ENCODE results near the gene ESPN.

Gene ESPN

DNA sequence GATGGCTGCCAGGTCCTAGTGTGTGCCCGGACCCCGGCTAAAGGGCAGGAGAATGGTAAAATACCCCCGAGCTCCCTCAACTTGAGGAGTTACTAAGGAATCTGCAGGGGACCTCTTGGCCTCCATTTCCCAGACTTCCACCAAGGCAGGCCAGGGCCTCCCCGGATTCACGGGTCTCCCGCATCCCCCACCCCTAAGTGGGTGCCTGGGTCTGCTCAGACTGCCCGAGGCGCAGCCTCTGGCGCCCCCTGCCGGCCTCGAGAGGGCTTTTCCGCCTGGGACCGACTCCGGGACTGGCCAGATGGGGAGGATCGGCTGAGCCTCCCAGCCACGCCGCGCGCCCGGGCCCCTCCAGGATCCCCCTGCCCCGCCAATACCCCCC lies 65.2 kb downstream of the ESPN start (continued):
- TF ChIP-seq, protein P1, sequence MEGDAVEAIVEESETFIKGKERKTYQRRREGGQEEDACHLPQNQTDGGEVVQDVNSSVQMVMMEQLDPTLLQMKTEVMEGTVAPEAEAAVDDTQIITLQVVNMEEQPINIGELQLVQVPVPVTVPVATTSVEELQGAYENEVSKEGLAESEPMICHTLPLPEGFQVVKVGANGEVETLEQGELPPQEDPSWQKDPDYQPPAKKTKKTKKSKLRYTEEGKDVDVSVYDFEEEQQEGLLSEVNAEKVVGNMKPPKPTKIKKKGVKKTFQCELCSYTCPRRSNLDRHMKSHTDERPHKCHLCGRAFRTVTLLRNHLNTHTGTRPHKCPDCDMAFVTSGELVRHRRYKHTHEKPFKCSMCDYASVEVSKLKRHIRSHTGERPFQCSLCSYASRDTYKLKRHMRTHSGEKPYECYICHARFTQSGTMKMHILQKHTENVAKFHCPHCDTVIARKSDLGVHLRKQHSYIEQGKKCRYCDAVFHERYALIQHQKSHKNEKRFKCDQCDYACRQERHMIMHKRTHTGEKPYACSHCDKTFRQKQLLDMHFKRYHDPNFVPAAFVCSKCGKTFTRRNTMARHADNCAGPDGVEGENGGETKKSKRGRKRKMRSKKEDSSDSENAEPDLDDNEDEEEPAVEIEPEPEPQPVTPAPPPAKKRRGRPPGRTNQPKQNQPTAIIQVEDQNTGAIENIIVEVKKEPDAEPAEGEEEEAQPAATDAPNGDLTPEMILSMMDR (tag by site-specific recombination; IDR thresholded peaks at IDR 0.05), result peak; percentile 89
- TF ChIP-seq ZSCAN23 (tag by site-specific recombination; IDR thresholded peaks at IDR 0.05), result no peak
- TF ChIP-seq SCRT1 (tag by site-specific recombination; IDR thresholded peaks at IDR 0.05; ENCODE audit: borderline replicate concordance), result no peak
- TF ChIP-seq ZBTB17 (tag by site-specific recombination; IDR thresholded peaks at IDR 0.05), result 0 out of 2 replicates have a peak, but pooled peaks have one; percentile 7
- 0 out of 2 replicates have a peak, but pooled peaks have one; percentile 21 for TF ChIP-seq WT1 (tag by site-specific recombination; IDR thresholded peaks at IDR 0.05)
- TF ChIP-seq, protein P2, sequence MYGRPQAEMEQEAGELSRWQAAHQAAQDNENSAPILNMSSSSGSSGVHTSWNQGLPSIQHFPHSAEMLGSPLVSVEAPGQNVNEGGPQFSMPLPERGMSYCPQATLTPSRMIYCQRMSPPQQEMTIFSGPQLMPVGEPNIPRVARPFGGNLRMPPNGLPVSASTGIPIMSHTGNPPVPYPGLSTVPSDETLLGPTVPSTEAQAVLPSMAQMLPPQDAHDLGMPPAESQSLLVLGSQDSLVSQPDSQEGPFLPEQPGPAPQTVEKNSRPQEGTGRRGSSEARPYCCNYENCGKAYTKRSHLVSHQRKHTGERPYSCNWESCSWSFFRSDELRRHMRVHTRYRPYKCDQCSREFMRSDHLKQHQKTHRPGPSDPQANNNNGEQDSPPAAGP (tag by site-specific recombination; IDR thresholded peaks at IDR 0.05), result no peak
- TF ChIP-seq ZNF521 (tag by site-specific recombination; IDR thresholded peaks at IDR 0.05), result no peak
- TF ChIP-seq ZBTB48 (tag by site-specific recombination; IDR thresholded peaks at IDR 0.05), result peak; percentile 55; the same call in 1 of the 2 replicates
- no peak for TF ChIP-seq SP7 (tag by site-specific recombination; IDR thresholded peaks at IDR 0.05)
- TF ChIP-seq ZNF660 (tag by site-specific recombination; IDR thresholded peaks at IDR 0.05), result 0 out of 2 replicates have a peak, but pooled peaks have one; percentile 17

- H3K27ac ChIP-seq (ENCODE audit: extremely low read depth, low read depth, low read length), result peak overlapping the region; percentile 67; the same call in 1 of the 2 replicates
- peak overlapping the region; percentile 72 for H3K4me3 ChIP-seq (ENCODE audit: low read depth, low read length)
- peaks cover 0 to 3% of the 10 kb centered on the region in 2 experiments; a peak in 1 of 3 replicates for H3K36me3 ChIP-seq (ENCODE audit: control insufficient read depth in 2 of 2, insufficient read depth in 1 of 2, low read length in 2 of 2)
- no peaks in the 10 kb centered on the region for H3K4me1 ChIP-seq (ENCODE audit: control insufficient read depth, insufficient read depth, low read length)
- CTCF ChIA-PET, result interaction anchor here (0.5 to 3.6 kb wide), 22 partner anchors 9 to 440 kb away, joined by 3 to 40 read pairs (median 5); partner anchors contain the start of gene TAS1R1
- H3K9me3 ChIP-seq (ENCODE audit: control insufficient read depth, insufficient read depth, low read depth, low read length), result no peaks in the 10 kb centered on the region
- POLR2A ChIA-PET, result interaction anchor here (0.7 to 2.0 kb wide), 6 partner anchors 9 to 258 kb away, joined by 3 to 5 read pairs (median 4); partner anchors contain the start of gene NOL9
- peak; percentile 60 for TF ChIP-seq SP2 (tag by site-specific recombination; IDR thresholded peaks at IDR 0.05)
- peak; percentile 47; the same call in 1 of the 2 replicates for TF ChIP-seq ZBTB20 (tag by site-specific recombination; IDR thresholded peaks at IDR 0.05)
- TF ChIP-seq, protein P3, sequence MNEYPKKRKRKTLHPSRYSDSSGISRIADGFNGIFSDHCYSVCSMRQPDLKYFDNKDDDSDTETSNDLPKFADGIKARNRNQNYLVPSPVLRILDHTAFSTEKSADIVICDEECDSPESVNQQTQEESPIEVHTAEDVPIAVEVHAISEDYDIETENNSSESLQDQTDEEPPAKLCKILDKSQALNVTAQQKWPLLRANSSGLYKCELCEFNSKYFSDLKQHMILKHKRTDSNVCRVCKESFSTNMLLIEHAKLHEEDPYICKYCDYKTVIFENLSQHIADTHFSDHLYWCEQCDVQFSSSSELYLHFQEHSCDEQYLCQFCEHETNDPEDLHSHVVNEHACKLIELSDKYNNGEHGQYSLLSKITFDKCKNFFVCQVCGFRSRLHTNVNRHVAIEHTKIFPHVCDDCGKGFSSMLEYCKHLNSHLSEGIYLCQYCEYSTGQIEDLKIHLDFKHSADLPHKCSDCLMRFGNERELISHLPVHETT (tag by site-specific recombination; IDR thresholded peaks at IDR 0.05), result 0 out of 2 replicates have a peak, but pooled peaks have one; percentile 40
- peak; percentile 62 for TF ChIP-seq KLF16 (tag by site-specific recombination; IDR thresholded peaks at IDR 0.05)
- peak; percentile 60 for TF ChIP-seq ZIC2 (tag by site-specific recombination; IDR thresholded peaks at IDR 0.05)
- TF ChIP-seq ZSCAN5A (tag by site-specific recombination; IDR thresholded peaks at IDR 0.05), result peak; percentile 27; the same call in 1 of the 2 replicates
- TF ChIP-seq ZSCAN4 (tag by site-specific recombination; IDR thresholded peaks at IDR 0.05), result peak; percentile 6; the same call in 1 of the 2 replicates
- 0 out of 2 replicates have a peak, but pooled peaks have one; percentile 22 for TF ChIP-seq ZNF121 (tag by site-specific recombination; IDR thresholded peaks at IDR 0.05)
- peak; percentile 65; the same call in 1 of the 2 replicates for TF ChIP-seq KLF1 (tag by site-specific recombination; IDR thresholded peaks at IDR 0.05)
- TF ChIP-seq ZNF423 (tag by site-specific recombination; IDR thresholded peaks at IDR 0.05), result peak; percentile 56; the same call in 1 of the 2 replicates
- TF ChIP-seq KLF8 (tag by site-specific recombination; IDR thresholded peaks at IDR 0.05), result peak; percentile 83
- TF ChIP-seq, protein P4, sequence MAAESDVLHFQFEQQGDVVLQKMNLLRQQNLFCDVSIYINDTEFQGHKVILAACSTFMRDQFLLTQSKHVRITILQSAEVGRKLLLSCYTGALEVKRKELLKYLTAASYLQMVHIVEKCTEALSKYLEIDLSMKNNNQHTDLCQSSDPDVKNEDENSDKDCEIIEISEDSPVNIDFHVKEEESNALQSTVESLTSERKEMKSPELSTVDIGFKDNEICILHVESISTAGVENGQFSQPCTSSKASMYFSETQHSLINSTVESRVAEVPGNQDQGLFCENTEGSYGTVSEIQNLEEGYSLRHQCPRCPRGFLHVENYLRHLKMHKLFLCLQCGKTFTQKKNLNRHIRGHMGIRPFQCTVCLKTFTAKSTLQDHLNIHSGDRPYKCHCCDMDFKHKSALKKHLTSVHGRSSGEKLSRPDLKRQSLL (tag by site-specific recombination; IDR thresholded peaks at IDR 0.05), result peak; percentile 81
- TF ChIP-seq ZNF501 (tag by site-specific recombination; IDR thresholded peaks at IDR 0.05), result peak; percentile 96
- TF ChIP-seq ZNF660 (tag by site-specific recombination; IDR thresholded peaks at IDR 0.05), result peak; percentile 84
- TF ChIP-seq ZSCAN23 (tag by site-specific recombination; IDR thresholded peaks at IDR 0.05), result peak; percentile 65; the same call in 1 of the 2 replicates
- TF ChIP-seq ZXDB (tag by site-specific recombination; IDR thresholded peaks at IDR 0.05), result peak; percentile 60
Measured at GRCh38 chr1:6490181-6491080, 65.9 kb downstream of the ESPN start.
